Activated B cell treated with CpG ODN at 0.5 μM for 24 hours (primary cell): Measurements from ENCODE around the gene MRPL4. TPM values are rescaled to one million over a fixed set of nuclear protein-coding genes. Genes with fewer than 3 reads are reported as not detected.

Experiments
- ATAC-seq: fragments of 200-7000 bp; cut with Tn5 transposase; one replicate; pipeline ENCODE4 v1.10.0; 2021; ENCODE audit warnings: low read depth, mild to moderate bottlenecking, moderate library complexity
- CTCF ChIA-PET: fragments of 350-600 bp; sonication (Branson Sonifier 250); formaldehyde crosslinking; loops from one replicate; lab custom pipeline; 2021; ENCODE audit warnings: antibody characterized with exemption; lab: Charles Lee
- POLR2A ChIA-PET: fragments of 350-600 bp; sonication (Branson Sonifier 250); formaldehyde crosslinking; loops from one replicate; lab custom pipeline; 2021; ENCODE audit warnings: antibody characterized with exemption; lab: Charles Lee
- DNase-seq: peaks from one replicate; pipeline ENCODE4 v3.0.0; 2022
- H3K27ac Mint-ChIP-seq: one replicate; pipeline ENCODE4 v1.8.0; 2020; ENCODE audit warnings: mixed read lengths
- H3K27me3 Mint-ChIP-seq: one replicate; pipeline ENCODE4 v1.8.0; 2021; ENCODE audit warnings: mixed read lengths
- H3K36me3 Mint-ChIP-seq: one replicate; pipeline ENCODE4 v1.8.0; 2021; ENCODE audit warnings: low read depth, mixed read lengths
- H3K4me1 Mint-ChIP-seq: one replicate; pipeline ENCODE4 v1.8.0; 2021; ENCODE audit warnings: mixed read lengths
- H3K4me3 Mint-ChIP-seq: one replicate; pipeline ENCODE4 v1.8.0; 2020; ENCODE audit warnings: mild to moderate bottlenecking, mixed read lengths
- H3K9me3 Mint-ChIP-seq: one replicate; pipeline ENCODE4 v1.8.0; 2020; ENCODE audit warnings: mixed read lengths
- intact Hi-C: fragments of 100-400 bp; cut with micrococcal nuclease; formaldehyde crosslinking; loops from one replicate; pipeline ENCODE4 v1.15.1; 2024
- total RNA-seq: library from RNA; stranded (reverse); gene quantifications from 2 replicates; pipeline ENCODE4 v1.2.3, GENCODE V29; 2022
- TF ChIP-seq, protein P1 (sequence below): fragments of 200-600 bp; IDR thresholded peaks from one replicate; pipeline ENCODE4 v1.8.0; 2022; ENCODE audit warnings: antibody characterized with exemption, mild to moderate bottlenecking

MRPL4 gene
- total RNA-seq, 1 donor from 2014 or later = 66.9 TPM

DNA sequence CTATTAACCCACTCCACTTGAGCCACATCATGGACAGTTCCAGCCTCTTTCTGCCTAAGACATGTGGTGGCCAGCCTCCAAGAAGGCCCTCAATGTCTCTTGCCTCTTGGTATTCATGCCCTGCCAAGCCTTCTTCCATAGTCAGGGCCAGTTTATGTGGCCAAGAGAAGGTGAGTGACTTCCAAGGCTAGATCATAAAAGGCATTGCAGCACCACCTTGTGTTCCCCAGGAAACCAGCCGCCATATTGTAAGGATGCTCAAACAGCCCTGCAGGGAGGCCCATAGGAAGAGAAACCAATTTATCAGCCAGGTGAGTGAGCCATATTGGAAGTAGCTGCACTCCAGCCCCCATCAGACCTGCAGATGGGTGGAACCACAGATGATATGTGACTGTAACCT lies 45.0 kb upstream of the MRPL4 start:
- no peaks in the 10 kb centered on the region for H3K36me3 Mint-ChIP-seq
- no peak overlapping the region for H3K27ac Mint-ChIP-seq
- H3K4me3 Mint-ChIP-seq = no peak overlapping the region
- POLR2A ChIA-PET = interaction anchor here (0.7 kb wide), 1 partner anchor 30 kb away, joined by 6 read pairs; no protein-coding TSS in a partner anchor
- H3K27me3 Mint-ChIP-seq = no peaks in the 10 kb centered on the region
- DNase-seq = no peak
- no peak for ATAC-seq
- CTCF ChIA-PET = interaction anchor here (1.3 to 1.4 kb wide), 2 partner anchors 43 to 182 kb away, joined by 3 read pairs; no protein-coding TSS in a partner anchor
- intact Hi-C loops = no loop called here
- TF ChIP-seq, protein P1, sequence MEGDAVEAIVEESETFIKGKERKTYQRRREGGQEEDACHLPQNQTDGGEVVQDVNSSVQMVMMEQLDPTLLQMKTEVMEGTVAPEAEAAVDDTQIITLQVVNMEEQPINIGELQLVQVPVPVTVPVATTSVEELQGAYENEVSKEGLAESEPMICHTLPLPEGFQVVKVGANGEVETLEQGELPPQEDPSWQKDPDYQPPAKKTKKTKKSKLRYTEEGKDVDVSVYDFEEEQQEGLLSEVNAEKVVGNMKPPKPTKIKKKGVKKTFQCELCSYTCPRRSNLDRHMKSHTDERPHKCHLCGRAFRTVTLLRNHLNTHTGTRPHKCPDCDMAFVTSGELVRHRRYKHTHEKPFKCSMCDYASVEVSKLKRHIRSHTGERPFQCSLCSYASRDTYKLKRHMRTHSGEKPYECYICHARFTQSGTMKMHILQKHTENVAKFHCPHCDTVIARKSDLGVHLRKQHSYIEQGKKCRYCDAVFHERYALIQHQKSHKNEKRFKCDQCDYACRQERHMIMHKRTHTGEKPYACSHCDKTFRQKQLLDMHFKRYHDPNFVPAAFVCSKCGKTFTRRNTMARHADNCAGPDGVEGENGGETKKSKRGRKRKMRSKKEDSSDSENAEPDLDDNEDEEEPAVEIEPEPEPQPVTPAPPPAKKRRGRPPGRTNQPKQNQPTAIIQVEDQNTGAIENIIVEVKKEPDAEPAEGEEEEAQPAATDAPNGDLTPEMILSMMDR = no peak
- H3K9me3 Mint-ChIP-seq = peaks cover 3% of the 10 kb centered on the region
- no peaks in the 10 kb centered on the region for H3K4me1 Mint-ChIP-seq

- ATAC-seq (no peak), DNase-seq (no peak)
- H3K36me3 Mint-ChIP-seq = no peaks in the 10 kb centered on the region
- no peak overlapping the region for H3K4me3 Mint-ChIP-seq
- ChIA-PET CTCF (interaction anchor here (2.1 kb wide), 1 partner anchor 41 kb away, joined by 5 read pairs; no protein-coding TSS in a partner anchor), POLR2A (no interaction called here)
- no peaks in the 10 kb centered on the region for H3K27me3 Mint-ChIP-seq
- intact Hi-C loops = no loop called here
- peaks cover 3% of the 10 kb centered on the region for H3K9me3 Mint-ChIP-seq
- TF ChIP-seq, protein P1 = no peak
- H3K27ac Mint-ChIP-seq = no peak overlapping the region
- no peaks in the 10 kb centered on the region for H3K4me1 Mint-ChIP-seq
Observed at GRCh38 chr19:10209315-10209714, 42.7 kb upstream of the MRPL4 start.

DNA sequence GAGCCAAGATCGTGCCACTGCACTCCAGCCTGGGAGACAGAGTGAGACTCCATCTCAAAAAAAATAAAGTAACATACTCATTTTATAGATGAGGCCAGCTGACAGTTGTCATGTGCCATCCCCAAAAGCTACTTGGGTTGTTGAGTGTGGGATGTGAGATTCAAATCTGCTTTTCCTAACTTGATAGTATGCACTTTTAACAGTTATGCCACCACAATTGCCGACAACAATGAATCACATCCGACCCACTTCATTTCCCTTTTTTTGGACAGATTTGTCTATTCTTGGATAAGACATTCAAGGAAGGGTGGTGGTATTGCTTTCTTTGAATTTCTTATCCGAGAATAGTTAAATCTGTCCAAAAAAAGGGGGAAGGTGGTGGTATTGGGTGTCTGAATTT lies 41.0 kb upstream of the MRPL4 start:
- Mint-ChIP-seq H3K27ac (no peak overlapping the region), H3K9me3 (peaks cover 3% of the 10 kb centered on the region), H3K4me3 (no peak overlapping the region), H3K4me1 (no peaks in the 10 kb centered on the region), H3K36me3 (no peaks in the 10 kb centered on the region), H3K27me3 (no peaks in the 10 kb centered on the region)
- ATAC-seq (no peak), DNase-seq (no peak)
- ChIA-PET CTCF (interaction anchor here (1.6 kb wide), 1 partner anchor 9 kb away, joined by 3 read pairs; no protein-coding TSS in a partner anchor), POLR2A (interaction anchor here (0.6 kb wide), 1 partner anchor 26 kb away, joined by 3 read pairs; no protein-coding TSS in a partner anchor)
- intact Hi-C loops = no loop called here
- TF ChIP-seq, protein P1 = no peak

GRCh38 chr19:10211691-10212090 lies 40.3 kb upstream of the MRPL4 start:
- intact Hi-C loops = no loop called here
- Mint-ChIP-seq H3K27me3 (no peaks in the 10 kb centered on the region), H3K4me1 (no peaks in the 10 kb centered on the region), H3K4me3 (no peak overlapping the region), H3K27ac (no peak overlapping the region), H3K9me3 (peaks cover 3% of the 10 kb centered on the region), H3K36me3 (no peaks in the 10 kb centered on the region)
- TF ChIP-seq, protein P1 = no peak
- ATAC-seq (no peak), DNase-seq (no peak)
- ChIA-PET POLR2A (no interaction called here), CTCF (interaction anchor here (0.9 to 1.6 kb wide), 2 partner anchors 8 to 38 kb away, joined by 3 to 4 read pairs; no protein-coding TSS in a partner anchor)

- Mint-ChIP-seq H3K36me3 (no peaks in the 10 kb centered on the region), H3K9me3 (no peaks in the 10 kb centered on the region), H3K4me1 (peaks cover 2% of the 10 kb centered on the region), H3K27ac (no peak overlapping the region), H3K27me3 (no peaks in the 10 kb centered on the region), H3K4me3 (no peak overlapping the region)
- ChIA-PET POLR2A (no interaction called here), CTCF (no interaction called here)
- intact Hi-C loops = loop anchor here (5.0 kb wide), 1 partner anchor 38 kb away; the partner anchor contains the start of gene MRPL4
- no peak for ATAC-seq
- TF ChIP-seq, protein P1 = no peak
- no peak for DNase-seq
Observed at GRCh38 chr19:10214784-10215183, 37.2 kb upstream of the MRPL4 start.
